Astrocyte (in vitro differentiated cells and primary cell): ENCODE measurements around the gene BCKDHB. TPM values are rescaled to one million over a fixed set of nuclear protein-coding genes. Genes with fewer than 3 reads are reported as not detected.

Experiments used
- DNase-seq: peaks from one replicate; pipeline ENCODE4 v3.0.0-alpha.2; 2010; ENCODE audit warnings: low read depth
- FAIRE-seq: peaks from 2 replicates; lab custom pipeline; 2011; peaks lifted over from hg19 to GRCh38; lab: Jason Lieb, UNC
- H2AFZ ChIP-seq: 2 replicates; pipeline ENCODE4 v1.6.0; 2012; ENCODE audit warnings: low read depth, low read length, inconsistent platforms
- H3K27ac ChIP-seq: 2 replicates; pipeline ENCODE4 v1.5.1; 2011; ENCODE audit warnings: low read depth, low read length, inconsistent platforms
- H3K27me3 ChIP-seq: 2 replicates; pipeline ENCODE4 v1.6.0; 2011; ENCODE audit warnings: low read length, inconsistent platforms; ENCODE audit not compliant: insufficient read depth
- H3K36me3 ChIP-seq: 2 replicates; pipeline ENCODE4 v1.5.1; 2011; ENCODE audit warnings: low read length, inconsistent platforms; ENCODE audit not compliant: insufficient read depth
- H3K4me1 ChIP-seq: 2 replicates; pipeline ENCODE4 v1.5.1; 2011; ENCODE audit warnings: low read length, inconsistent platforms; ENCODE audit not compliant: insufficient read depth
- H3K4me2 ChIP-seq: 2 replicates; pipeline ENCODE4 v1.6.0; 2012; ENCODE audit warnings: low read length, inconsistent platforms
- H3K4me3 ChIP-seq: 2 replicates; pipeline ENCODE4 v1.5.1; 2011; ENCODE audit warnings: low read depth, mild to moderate bottlenecking, low read length, inconsistent platforms; ENCODE audit not compliant: insufficient read depth
- H3K79me2 ChIP-seq: 2 replicates; pipeline ENCODE4 v1.6.0; 2012; ENCODE audit warnings: mild to moderate bottlenecking, low read length, inconsistent platforms; ENCODE audit not compliant: insufficient read depth
- H3K9ac ChIP-seq: 2 replicates; pipeline ENCODE4 v1.6.0; 2012; ENCODE audit warnings: mild to moderate bottlenecking, low read length, inconsistent platforms
- H3K9me3 ChIP-seq: 2 replicates; pipeline ENCODE4 v1.5.1; 2012; ENCODE audit warnings: low read depth, mild to moderate bottlenecking, low read length, inconsistent platforms; ENCODE audit not compliant: insufficient read depth
- H4K20me1 ChIP-seq: 2 replicates; pipeline ENCODE4 v1.6.0; 2012; ENCODE audit warnings: low read length, inconsistent platforms; ENCODE audit not compliant: insufficient read depth
- H3K27ac Mint-ChIP-seq: one replicate; pipeline ENCODE4 v1.8.0; 2021; ENCODE audit warnings: mild to moderate bottlenecking, mixed read lengths; ENCODE audit not compliant: unreplicated experiment
- H3K27me3 Mint-ChIP-seq: one replicate; pipeline ENCODE4 v1.8.0; 2021; ENCODE audit warnings: low read depth, mixed read lengths; ENCODE audit not compliant: unreplicated experiment
- H3K36me3 Mint-ChIP-seq: one replicate; pipeline ENCODE4 v1.8.0; 2021; ENCODE audit warnings: low read depth, mixed read lengths; ENCODE audit not compliant: unreplicated experiment
- H3K4me1 Mint-ChIP-seq: one replicate; pipeline ENCODE4 v1.8.0; 2021; ENCODE audit warnings: low read depth, mixed read lengths; ENCODE audit not compliant: unreplicated experiment
- H3K4me3 Mint-ChIP-seq: one replicate; pipeline ENCODE4 v1.8.0; 2021; ENCODE audit warnings: mild to moderate bottlenecking, moderate library complexity, mixed read lengths; ENCODE audit not compliant: unreplicated experiment
- H3K9me3 Mint-ChIP-seq: one replicate; pipeline ENCODE4 v1.8.0; 2021; ENCODE audit warnings: mild to moderate bottlenecking, mixed read lengths; ENCODE audit not compliant: unreplicated experiment
- CTCF ChIP-seq: IDR thresholded peaks from 2 replicates; pipeline ENCODE4 v1.5.1; 2011; ENCODE audit warnings: low read depth, mild to moderate bottlenecking, inconsistent platforms, low read length, moderate library complexity; ENCODE audit not compliant: insufficient read depth
- EZH2 ChIP-seq: IDR thresholded peaks from 2 replicates; pipeline ENCODE4 v1.6.1; 2012; ENCODE audit warnings: mild to moderate bottlenecking, low read length, inconsistent platforms; ENCODE audit not compliant: insufficient read depth
- total RNA-seq: library from RNA; stranded (reverse); gene quantifications from 2 replicates; pipeline ENCODE4 v1.2.1, GENCODE V29; 2021

Gene BCKDHB
- total RNA-seq, 1 donor from 2014 or later, result 18.4 TPM

DNA sequence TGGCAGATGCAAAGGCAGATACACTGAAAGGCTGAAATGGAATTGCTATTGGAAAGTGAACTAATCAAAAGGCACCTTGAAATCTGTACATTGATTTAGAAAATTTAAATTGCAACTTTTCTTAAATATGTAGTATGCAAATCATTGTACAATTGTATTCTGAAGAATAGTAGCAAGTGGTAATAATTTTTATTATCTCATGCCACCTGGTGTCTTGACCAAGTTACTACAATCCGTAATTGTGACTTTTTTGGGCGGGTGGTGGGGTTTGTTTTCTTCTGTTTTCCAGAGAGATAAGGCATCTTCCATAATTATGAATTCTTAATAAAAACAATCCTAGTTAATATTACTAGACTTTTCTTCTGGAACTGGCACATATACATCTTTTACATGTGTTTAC, 12.5 kb upstream of the BCKDHB start:
- no peak for FAIRE-seq
- Histone ChIP-seq H2AFZ (no peak overlapping the region), H3K36me3 (no peaks in the 10 kb centered on the region), H3K79me2 (no peaks in the 10 kb centered on the region), H3K27ac (no peak overlapping the region), H3K4me3 (no peak overlapping the region), H3K4me1 (no peaks in the 10 kb centered on the region), H3K27me3 (peaks cover 3% of the 10 kb centered on the region), H3K9me3 (no peaks in the 10 kb centered on the region), H3K4me2 (no peak overlapping the region), H3K9ac (no peak overlapping the region), H4K20me1 (no peaks in the 10 kb centered on the region)
- Mint-ChIP-seq H3K36me3 (no peaks in the 10 kb centered on the region), H3K4me3 (no peak overlapping the region), H3K9me3 (no peaks in the 10 kb centered on the region), H3K4me1 (no peaks in the 10 kb centered on the region), H3K27me3 (no peaks in the 10 kb centered on the region), H3K27ac (no peak overlapping the region)
- TF ChIP-seq EZH2 (no peak), CTCF (peak; percentile 36)
- peak; percentile 12 for DNase-seq

DNA sequence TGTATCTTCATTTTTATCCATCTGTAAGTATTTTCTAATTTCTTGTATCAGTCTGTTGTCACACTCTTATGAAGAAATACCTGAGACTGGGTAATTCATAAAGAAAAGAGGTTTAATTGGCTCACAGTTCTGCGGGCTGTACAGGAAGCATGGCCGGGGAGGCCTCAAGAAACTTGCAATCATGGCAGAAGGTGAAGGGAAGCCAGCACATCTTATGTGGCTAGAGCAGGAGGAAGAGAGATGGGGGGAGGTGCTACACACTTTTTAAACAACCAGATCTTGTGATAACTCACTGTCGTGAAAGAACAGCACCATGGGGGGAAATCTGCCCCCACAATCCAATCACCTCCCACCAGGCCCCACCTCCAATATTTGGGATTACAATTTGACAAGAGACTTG, 10.9 kb upstream of the BCKDHB start:
- Histone ChIP-seq H3K4me3 (no peak overlapping the region), H3K27ac (no peak overlapping the region), H4K20me1 (no peaks in the 10 kb centered on the region), H3K27me3 (peaks cover 5% of the 10 kb centered on the region), H2AFZ (no peak overlapping the region), H3K79me2 (no peaks in the 10 kb centered on the region), H3K4me2 (no peak overlapping the region), H3K9me3 (no peaks in the 10 kb centered on the region), H3K9ac (no peak overlapping the region), H3K36me3 (no peaks in the 10 kb centered on the region), H3K4me1 (no peaks in the 10 kb centered on the region)
- DNase-seq (no peak), FAIRE-seq (no peak)
- peaks cover 2% of the 10 kb centered on the region for H3K27me3 Mint-ChIP-seq
- no peak overlapping the region for H3K27ac Mint-ChIP-seq
- TF ChIP-seq CTCF (no peak), EZH2 (no peak)
- H3K4me3 Mint-ChIP-seq, result no peak overlapping the region
- H3K9me3 Mint-ChIP-seq, result no peaks in the 10 kb centered on the region
- H3K4me1 Mint-ChIP-seq, result no peaks in the 10 kb centered on the region
- no peaks in the 10 kb centered on the region for H3K36me3 Mint-ChIP-seq

GRCh38 chr6:80098392-80098791, 8.1 kb upstream of the BCKDHB start:
- Mint-ChIP-seq H3K27me3 (peaks cover 2% of the 10 kb centered on the region), H3K4me1 (no peaks in the 10 kb centered on the region), H3K4me3 (no peak overlapping the region), H3K27ac (no peak overlapping the region), H3K36me3 (no peaks in the 10 kb centered on the region), H3K9me3 (no peaks in the 10 kb centered on the region)
- no peak for FAIRE-seq
- H3K9ac ChIP-seq, result no peak overlapping the region
- no peak overlapping the region for H3K27ac ChIP-seq
- no peak overlapping the region for H3K4me2 ChIP-seq
- no peaks in the 10 kb centered on the region for H3K9me3 ChIP-seq
- H3K36me3 ChIP-seq, result no peaks in the 10 kb centered on the region
- no peaks in the 10 kb centered on the region for H3K4me1 ChIP-seq
- peaks cover 5% of the 10 kb centered on the region for H3K27me3 ChIP-seq
- no peak for TF ChIP-seq CTCF
- no peak for TF ChIP-seq EZH2
- DNase-seq, result no peak
- no peaks in the 10 kb centered on the region for H4K20me1 ChIP-seq
- no peak overlapping the region for H3K4me3 ChIP-seq
- no peaks in the 10 kb centered on the region for H3K79me2 ChIP-seq
- H2AFZ ChIP-seq, result no peak overlapping the region
